Stimulated activated CD4-positive, alpha-beta T cell treated with anti-CD3 and anti-CD28 coated beads, Interleukin-2, amount 100 ng/mL, for 24 hours (primary cell): ENCODE results near the gene CALN1.
"Not testable (repeated sequence)": the region's sequence is repeated elsewhere in the genome, so short reads cannot be mapped to it uniquely, and the experiment has no call there.

Experiments used
- DNase-seq, 2 donors: peaks; one replicate each; pipeline ENCODE4 v3.0.0-alpha.2; 2020

Gene CALN1

GRCh38 chr7:72080341-72080766 lies 331.8 kb downstream of the CALN1 start:
- no peak for DNase-seq

GRCh38 chr7:72078856-72079255 lies 333.3 kb downstream of the CALN1 start:
- DNase-seq = no peak

- DNase-seq = no peak
These were observed 333.8 kb downstream of the CALN1 start for GRCh38 chr7:72078301-72078700.

GRCh38 chr7:72077786-72078185 lies 334.4 kb downstream of the CALN1 start:
- no peak for DNase-seq

GRCh38 chr7:72072901-72073300 lies 339.2 kb downstream of the CALN1 start:
- DNase-seq = no peak

- no peak for DNase-seq
These were observed 342.9 kb downstream of the CALN1 start for GRCh38 chr7:72069263-72069662.

- DNase-seq = not testable (repeated sequence)
These were observed 346.4 kb downstream of the CALN1 start for GRCh38 chr7:72065764-72066163.

GRCh38 chr7:72064916-72065315 lies 347.2 kb downstream of the CALN1 start:
- no peak for DNase-seq

- no peak for DNase-seq
These were observed 348.8 kb downstream of the CALN1 start for GRCh38 chr7:72063330-72063729.

- DNase-seq = no peak
These were observed 349.5 kb downstream of the CALN1 start for GRCh38 chr7:72062666-72063065.

GRCh38 chr7:72059925-72060324 lies 352.2 kb downstream of the CALN1 start:
- DNase-seq = no peak

GRCh38 chr7:72058579-72058978 lies 353.6 kb downstream of the CALN1 start:
- no peak for DNase-seq

GRCh38 chr7:72057796-72058195 lies 354.3 kb downstream of the CALN1 start:
- DNase-seq = no peak

GRCh38 chr7:72057231-72057630 lies 354.9 kb downstream of the CALN1 start:
- no peak for DNase-seq

- DNase-seq = no peak
These were observed 356.7 kb downstream of the CALN1 start for GRCh38 chr7:72055426-72055825.

GRCh38 chr7:72053292-72053691 lies 358.8 kb downstream of the CALN1 start:
- DNase-seq = no peak

GRCh38 chr7:72048420-72048819 lies 363.7 kb downstream of the CALN1 start:
- DNase-seq = no peak

GRCh38 chr7:72042855-72043254 lies 369.3 kb downstream of the CALN1 start:
- DNase-seq = no peak

GRCh38 chr7:72040641-72041040 lies 371.5 kb downstream of the CALN1 start:
- no peak for DNase-seq

- no peak for DNase-seq
These were observed 372.7 kb downstream of the CALN1 start for GRCh38 chr7:72039460-72039859.

GRCh38 chr7:72038022-72038732 lies 374.0 kb downstream of the CALN1 start:
- DNase-seq = no peak

GRCh38 chr7:72037516-72037915 lies 374.6 kb downstream of the CALN1 start:
- no peak for DNase-seq

GRCh38 chr7:72035266-72035665 lies 376.9 kb downstream of the CALN1 start:
- no peak for DNase-seq

GRCh38 chr7:72032934-72033333 lies 379.2 kb downstream of the CALN1 start:
- no peak for DNase-seq

GRCh38 chr7:72030994-72031667 lies 381.0 kb downstream of the CALN1 start:
- no peak for DNase-seq
